ENCODE data around the gene ATG14. TPM values are rescaled to one million over a fixed set of nuclear protein-coding genes. Genes with fewer than 3 reads are reported as not detected.

ATG14 gene
- total and polyA plus RNA-seq, 4 experiments from 2014 or later = 2.5 to 18.4 (median 13.3) TPM

DNA sequence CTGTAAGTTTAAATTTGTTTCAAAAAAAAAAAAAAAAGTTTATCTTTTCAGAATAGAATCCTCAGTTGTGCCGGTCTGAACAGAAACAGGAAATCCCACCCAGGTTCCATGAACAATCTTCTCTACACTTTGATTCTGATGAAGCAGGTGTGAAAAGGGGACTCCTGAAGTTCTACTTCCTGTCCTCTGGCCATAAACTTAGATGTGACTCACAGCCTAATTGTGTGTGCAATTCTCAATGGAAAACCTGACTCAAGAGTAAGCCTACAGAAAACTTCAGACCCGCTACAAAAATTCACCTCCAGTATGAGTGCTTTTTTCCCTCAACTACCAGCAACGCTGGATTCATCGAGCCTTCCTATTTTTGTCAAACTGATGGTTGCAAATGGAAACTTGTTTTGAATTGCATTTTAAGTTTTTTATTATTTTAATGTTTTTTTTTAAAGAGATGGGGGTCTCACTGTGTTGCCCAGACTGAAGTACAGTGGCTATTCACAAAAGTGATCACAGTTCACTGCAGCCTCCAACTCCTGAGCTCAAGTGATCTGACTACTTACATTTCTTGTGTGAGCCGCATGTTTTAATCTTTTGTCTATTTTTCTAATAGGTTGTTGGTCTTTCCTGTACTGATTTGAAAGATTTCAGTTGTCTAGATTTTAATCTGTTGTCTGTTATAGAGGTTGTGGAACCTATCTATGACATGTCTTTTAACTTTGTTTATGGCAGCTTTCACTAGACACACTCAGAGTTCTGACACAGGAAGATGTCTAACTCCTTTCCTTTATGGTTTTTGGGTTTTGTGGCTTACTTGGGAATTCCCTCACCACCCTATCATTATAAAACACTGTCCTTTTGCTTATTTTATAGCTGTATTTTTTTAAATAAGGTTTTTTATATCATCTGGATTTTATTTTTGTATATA, 37.6 kb downstream of the ATG14 start:
- intact Hi-C loops (cut with micrococcal nuclease) = loop anchor here (5.0 kb wide), 2 partner anchors 37 to 38 kb away; partner anchors contain the start of gene ATG14
- CTCF ChIA-PET (ENCODE audit: partially characterized antibody) = interaction anchor here (0.7 to 3.7 kb wide), 9 partner anchors 10 to 102 kb away, joined by 3 to 20 read pairs (median 4); partner anchors contain the start of gene FBXO34
- Mint-ChIP-seq H3K27ac (peak overlapping the region; percentile 81 to 98 (median 89)), H3K27me3 (no peaks in the 10 kb centered on the region), H3K36me3 (peaks cover 44 to 55% of the 10 kb centered on the region in 2 donors), H3K9me3 (no peaks in the 10 kb centered on the region), H3K4me3 (peak overlapping the region; percentile 52 to 87 (median 58)), H3K4me1 (peaks cover 32 to 49% (median 38%) of the 10 kb centered on the region in 4 donors)
- peak overlapping the region; percentile 33 for H3K27ac ChIP-seq (ENCODE audit: low read depth, low read length)
- POLR2A ChIA-PET (ENCODE audit: partially characterized antibody) = interaction anchor here (0.6 to 3.4 kb wide), 12 partner anchors 10 to 102 kb away, joined by 3 to 14 read pairs (median 4); partner anchors contain the start of gene ATG14
- no peaks in the 10 kb centered on the region for H3K27me3 ChIP-seq (ENCODE audit: insufficient read depth, low read length)
- H3K4me1 ChIP-seq (ENCODE audit: insufficient read depth, low read length) = peaks cover 33% of the 10 kb centered on the region
- no peaks in the 10 kb centered on the region for H3K9me3 ChIP-seq (ENCODE audit: control insufficient read depth in 1 of 2, low read length in 2 of 2)
- peaks cover 27% of the 10 kb centered on the region for H3K36me3 ChIP-seq (ENCODE audit: insufficient read depth, low read length)
- DNase-seq = peak; percentile 68 to 85 (median 70)
- peak overlapping the region in 1 of 2 donors; percentile 18 for H3K4me3 ChIP-seq (ENCODE audit: low read length in 2 of 2)

DNA sequence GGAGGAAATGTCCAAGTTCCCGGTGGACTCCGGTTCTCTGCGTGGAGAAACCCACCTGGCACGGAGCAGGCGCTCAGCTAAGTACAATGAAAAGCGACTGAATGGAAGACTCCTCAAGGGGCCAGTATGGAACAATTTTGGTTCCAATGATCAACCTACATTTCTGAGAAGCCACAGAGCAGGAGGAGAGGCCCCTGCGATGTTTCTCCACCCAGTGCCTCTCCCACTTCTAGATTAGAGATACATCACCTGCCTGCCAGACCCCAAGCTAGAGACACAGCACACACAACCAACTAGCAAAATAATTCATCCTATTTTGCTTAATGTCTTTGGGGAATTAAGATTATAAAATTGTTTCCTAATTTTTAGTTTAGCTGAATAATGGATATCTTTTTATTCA, 38.8 kb downstream of the ATG14 start:
- POLR2A ChIA-PET (ENCODE audit: partially characterized antibody) = interaction anchor here (1.4 to 3.4 kb wide), 2 partner anchors 9 to 35 kb away, joined by 3 to 12 read pairs; no protein-coding TSS in a partner anchor
- CTCF ChIA-PET (ENCODE audit: partially characterized antibody) = interaction anchor here (0.7 to 3.7 kb wide), 6 partner anchors 9 to 101 kb away, joined by 3 to 20 read pairs (median 3); partner anchors contain the start of gene FBXO34

DNA sequence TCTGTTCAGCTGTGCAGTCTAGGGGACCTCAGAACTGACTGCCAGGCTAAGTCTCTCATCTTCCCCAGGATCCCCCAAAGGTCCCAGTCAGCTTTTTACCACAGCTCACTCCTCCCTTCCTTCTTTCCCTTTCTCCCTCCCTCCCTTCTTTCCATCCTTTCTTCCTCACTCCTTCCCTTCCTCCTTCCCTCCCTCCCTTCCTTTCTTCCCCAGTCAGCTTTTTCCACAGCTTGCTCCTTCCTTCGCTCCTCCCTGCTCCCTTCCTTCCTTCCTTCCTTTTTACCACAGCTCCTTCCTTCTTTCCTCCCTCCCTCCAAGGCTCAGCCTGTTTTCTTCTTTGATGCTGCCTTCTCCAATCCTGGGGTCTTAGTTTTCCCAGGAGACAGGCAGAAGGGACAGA, 39.2 kb downstream of the ATG14 start:
- CTCF ChIA-PET (ENCODE audit: partially characterized antibody) = interaction anchor here (0.6 to 3.7 kb wide), 6 partner anchors 9 to 392 kb away, joined by 3 to 20 read pairs (median 4); partner anchors contain the start of gene FBXO34
- DNase-seq = no peak
- H3K27me3 Mint-ChIP-seq = no peaks in the 10 kb centered on the region
- Histone ChIP-seq H3K9me3 (ENCODE audit: control insufficient read depth in 1 of 2, low read length in 2 of 2) (no peaks in the 10 kb centered on the region), H3K27me3 (ENCODE audit: insufficient read depth, low read length) (no peaks in the 10 kb centered on the region), H3K27ac (ENCODE audit: low read depth, low read length) (no peak overlapping the region), H3K4me3 (ENCODE audit: low read length in 2 of 2) (no peak overlapping the region), H3K4me1 (ENCODE audit: insufficient read depth, low read length) (peaks cover 33% of the 10 kb centered on the region), H3K36me3 (ENCODE audit: insufficient read depth, low read length) (peaks cover 21% of the 10 kb centered on the region)
- H3K27ac Mint-ChIP-seq = peak overlapping the region in 6 of 7 donors; percentile 75 to 92 (median 86)
- peaks cover 44 to 54% of the 10 kb centered on the region in 2 donors for H3K36me3 Mint-ChIP-seq
- H3K4me1 Mint-ChIP-seq = peaks cover 32 to 43% (median 38%) of the 10 kb centered on the region in 4 donors
- intact Hi-C loops (cut with micrococcal nuclease) = loop anchor here (5.0 kb wide), 2 partner anchors 35 to 40 kb away; partner anchors contain the start of gene ATG14
- POLR2A ChIA-PET (ENCODE audit: partially characterized antibody) = interaction anchor here (1.4 to 3.4 kb wide), 2 partner anchors 9 to 35 kb away, joined by 3 to 12 read pairs; no protein-coding TSS in a partner anchor
- H3K4me3 Mint-ChIP-seq = no peak overlapping the region
- no peaks in the 10 kb centered on the region for H3K9me3 Mint-ChIP-seq

More for the DNA sequence above, 38.8 kb downstream of the ATG14 start:
- Mint-ChIP-seq H3K4me1 (peaks cover 32 to 43% (median 38%) of the 10 kb centered on the region in 4 donors), H3K9me3 (no peaks in the 10 kb centered on the region), H3K36me3 (peaks cover 43 to 54% of the 10 kb centered on the region in 2 donors), H3K27ac (peak overlapping the region; percentile 36 to 92 (median 75)), H3K4me3 (no peak overlapping the region), H3K27me3 (no peaks in the 10 kb centered on the region)
- Histone ChIP-seq H3K9me3 (ENCODE audit: control insufficient read depth in 1 of 2, low read length in 2 of 2) (no peaks in the 10 kb centered on the region), H3K27ac (ENCODE audit: low read depth, low read length) (no peak overlapping the region), H3K36me3 (ENCODE audit: insufficient read depth, low read length) (peaks cover 24% of the 10 kb centered on the region), H3K4me3 (ENCODE audit: low read length in 2 of 2) (no peak overlapping the region), H3K4me1 (ENCODE audit: insufficient read depth, low read length) (peaks cover 33% of the 10 kb centered on the region), H3K27me3 (ENCODE audit: insufficient read depth, low read length) (no peaks in the 10 kb centered on the region)
- intact Hi-C loops (cut with micrococcal nuclease) = loop anchor here (5.0 kb wide), 2 partner anchors 36 to 39 kb away; partner anchors contain the start of gene ATG14
- DNase-seq = no peak

DNA sequence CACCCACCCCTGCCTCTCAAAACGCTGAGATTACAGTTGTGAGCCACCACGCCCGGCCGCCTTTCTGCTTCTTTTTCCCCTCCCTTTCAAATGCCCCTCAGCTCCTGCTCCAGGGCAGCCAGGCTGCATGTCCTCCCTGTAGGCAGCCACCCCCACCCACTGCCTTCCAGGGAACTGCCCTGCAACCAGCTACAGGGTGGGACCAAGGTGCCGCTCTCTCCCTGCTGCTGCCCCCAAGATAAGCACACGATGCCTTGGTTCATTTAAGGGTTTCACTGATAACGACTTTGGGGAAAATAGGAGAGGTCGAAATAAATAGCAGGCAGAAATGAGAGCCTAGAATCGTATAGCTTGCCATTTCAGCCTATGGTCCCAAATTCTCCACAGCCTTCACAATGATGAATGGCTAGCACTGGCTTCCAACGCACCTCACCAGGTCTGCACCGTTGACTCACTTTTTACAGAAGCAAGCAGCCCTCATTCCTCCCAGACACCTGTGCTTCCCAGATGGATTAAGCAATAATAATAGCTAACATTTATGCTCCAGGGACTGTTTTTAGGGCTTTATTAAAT, 40.7 kb downstream of the ATG14 start:
- H3K4me1 Mint-ChIP-seq = peaks cover 28 to 41% (median 35%) of the 10 kb centered on the region in 4 donors
- H3K9me3 Mint-ChIP-seq = no peaks in the 10 kb centered on the region
- no peak overlapping the region for H3K4me3 Mint-ChIP-seq
- Histone ChIP-seq H3K36me3 (ENCODE audit: insufficient read depth, low read length) (peaks cover 11% of the 10 kb centered on the region), H3K9me3 (ENCODE audit: control insufficient read depth in 1 of 2, low read length in 2 of 2) (no peaks in the 10 kb centered on the region), H3K27me3 (ENCODE audit: insufficient read depth, low read length) (no peaks in the 10 kb centered on the region), H3K4me1 (ENCODE audit: insufficient read depth, low read length) (peaks cover 33% of the 10 kb centered on the region), H3K27ac (ENCODE audit: low read depth, low read length) (no peak overlapping the region), H3K4me3 (ENCODE audit: low read length in 2 of 2) (no peak overlapping the region)
- intact Hi-C loops (cut with micrococcal nuclease) = loop anchor here (5.0 kb wide), 2 partner anchors 34 to 41 kb away; partner anchors contain the start of gene ATG14
- CTCF ChIA-PET (ENCODE audit: partially characterized antibody) = interaction anchor here (1.0 to 1.1 kb wide), 2 partner anchors 16 to 100 kb away, joined by 3 read pairs; no protein-coding TSS in a partner anchor
- H3K27ac Mint-ChIP-seq = peak overlapping the region in 4 of 7 donors; percentile 51 to 92 (median 74)
- POLR2A ChIA-PET (ENCODE audit: partially characterized antibody) = interaction anchor here (1.2 to 3.4 kb wide), 2 partner anchors 11 to 33 kb away, joined by 3 to 12 read pairs; no protein-coding TSS in a partner anchor
- H3K27me3 Mint-ChIP-seq = no peaks in the 10 kb centered on the region
- DNase-seq = no peak
- H3K36me3 Mint-ChIP-seq = peaks cover 38 to 51% of the 10 kb centered on the region in 2 donors

DNA sequence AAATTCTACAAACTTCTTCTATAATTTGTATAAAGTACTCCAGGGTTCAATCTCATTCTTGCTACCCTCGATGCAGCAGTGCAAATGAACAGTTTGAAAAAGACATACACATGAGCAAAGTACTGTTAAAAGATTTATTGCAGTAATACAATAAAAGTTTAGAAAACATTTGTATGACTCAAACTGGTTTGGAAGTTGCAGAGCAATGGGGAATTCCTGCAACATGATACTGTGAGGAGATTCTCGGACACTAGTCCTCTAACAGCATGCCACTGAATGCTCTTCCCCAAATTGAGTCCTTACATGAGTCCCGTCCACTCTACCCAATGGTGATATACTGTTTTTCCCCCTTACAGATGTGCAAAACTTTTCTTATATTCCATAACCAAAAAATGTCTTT, 45.4 kb downstream of the ATG14 start:
- H3K27me3 ChIP-seq (ENCODE audit: insufficient read depth, low read length) = no peaks in the 10 kb centered on the region
- H3K36me3 ChIP-seq (ENCODE audit: insufficient read depth, low read length) = peaks cover 7% of the 10 kb centered on the region
- peaks cover 42 to 56% of the 10 kb centered on the region in 2 donors for H3K36me3 Mint-ChIP-seq
- H3K4me3 Mint-ChIP-seq = no peak overlapping the region
- H3K27ac Mint-ChIP-seq = no peak overlapping the region
- intact Hi-C loops (cut with micrococcal nuclease) = no loop called here
- no peaks in the 10 kb centered on the region for H3K4me1 ChIP-seq (ENCODE audit: insufficient read depth, low read length)
- H3K9me3 Mint-ChIP-seq = no peaks in the 10 kb centered on the region
- H3K4me3 ChIP-seq (ENCODE audit: low read length in 2 of 2) = no peak overlapping the region
- no peaks in the 10 kb centered on the region for H3K9me3 ChIP-seq (ENCODE audit: control insufficient read depth in 1 of 2, low read length in 2 of 2)
- H3K27me3 Mint-ChIP-seq = no peaks in the 10 kb centered on the region
- ChIA-PET CTCF (ENCODE audit: partially characterized antibody) (interaction anchor here (4.8 kb wide), 1 partner anchor 11 kb away, joined by 30 read pairs; no protein-coding TSS in a partner anchor), POLR2A (ENCODE audit: partially characterized antibody) (interaction anchor here (0.6 to 1.3 kb wide), 2 partner anchors 33 to 213 kb away, joined by 3 to 5 read pairs; no protein-coding TSS in a partner anchor)
- no peak for DNase-seq
- H3K27ac ChIP-seq (ENCODE audit: low read depth, low read length) = no peak overlapping the region
- H3K4me1 Mint-ChIP-seq = peaks cover 4 to 17% (median 9%) of the 10 kb centered on the region in 4 donors

DNA sequence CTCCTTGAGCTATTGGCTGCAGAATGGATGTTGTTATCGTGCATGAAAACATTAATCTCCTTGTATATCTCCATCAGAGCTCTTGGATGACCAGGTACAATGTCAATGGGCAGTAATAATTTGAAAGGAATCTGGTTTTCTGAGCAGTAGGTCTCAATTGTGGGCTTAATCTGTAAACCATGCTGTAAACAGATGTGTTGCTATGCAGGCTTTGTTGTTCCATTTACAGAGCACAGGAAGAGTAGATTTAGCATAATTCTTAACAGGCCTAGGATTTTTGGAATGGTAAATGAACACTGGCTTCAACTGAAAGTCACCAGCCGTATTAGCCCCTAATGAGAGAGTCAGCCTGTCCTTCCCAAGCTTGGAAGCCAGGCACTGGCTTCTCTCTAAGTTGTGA, 50.4 kb downstream of the ATG14 start:
- H3K9me3 Mint-ChIP-seq = no peaks in the 10 kb centered on the region
- Histone ChIP-seq H3K27ac (ENCODE audit: low read depth, low read length) (no peak overlapping the region), H3K9me3 (ENCODE audit: control insufficient read depth in 1 of 2, low read length in 2 of 2) (no peaks in the 10 kb centered on the region), H3K4me3 (ENCODE audit: low read length in 2 of 2) (no peak overlapping the region), H3K27me3 (ENCODE audit: insufficient read depth, low read length) (no peaks in the 10 kb centered on the region), H3K4me1 (ENCODE audit: insufficient read depth, low read length) (no peaks in the 10 kb centered on the region), H3K36me3 (ENCODE audit: insufficient read depth, low read length) (no peaks in the 10 kb centered on the region)
- peaks cover 8 to 22% (median 15%) of the 10 kb centered on the region in 4 donors for H3K4me1 Mint-ChIP-seq
- ChIA-PET CTCF (ENCODE audit: partially characterized antibody) (interaction anchor here (0.7 to 2.1 kb wide), 5 partner anchors 11 to 91 kb away, joined by 3 to 8 read pairs (median 4); partner anchors contain the start of gene FBXO34), POLR2A (ENCODE audit: partially characterized antibody) (interaction anchor here (0.6 to 1.2 kb wide), 3 partner anchors 14 to 156 kb away, joined by 3 read pairs; no protein-coding TSS in a partner anchor)
- peak overlapping the region in 6 of 7 donors; percentile 22 to 67 (median 54) for H3K27ac Mint-ChIP-seq
- intact Hi-C loops (cut with micrococcal nuclease) = no loop called here
- no peak overlapping the region for H3K4me3 Mint-ChIP-seq
- DNase-seq = no peak
- H3K27me3 Mint-ChIP-seq = no peaks in the 10 kb centered on the region
- H3K36me3 Mint-ChIP-seq = peaks cover 17 to 19% of the 10 kb centered on the region in 2 donors
